ENCODE measurements around the gene UGT1A4. TPM values are rescaled to one million over a fixed set of nuclear protein-coding genes. Genes with fewer than 3 reads are reported as not detected.

The UGT1A4 gene
- total RNA-seq, 1 donor from 2014 or later, result not detected

Other genes starting within 250 kb of the UGT1A4 start
- 9.5 and 11.0 TPM in 2 replicates for gene USP40, start 152.0 kb upstream of the UGT1A4 start, total RNA-seq
- not detected in 2 replicates for gene UGT1A8, start 101.1 kb upstream of the UGT1A4 start, total RNA-seq
- not detected in 2 replicates for gene UGT1A10, start 82.3 kb upstream of the UGT1A4 start, total RNA-seq
- not detected in 2 replicates for gene UGT1A9, start 46.8 kb upstream of the UGT1A4 start, total RNA-seq
- gene UGT1A7, start 36.8 kb upstream of the UGT1A4 start, total RNA-seq, result not detected in 2 replicates
- not detected in 2 replicates for gene UGT1A6, start 25.8 kb upstream of the UGT1A4 start, total RNA-seq
- not detected in 2 replicates for gene UGT1A5, start 5.8 kb upstream of the UGT1A4 start, total RNA-seq
- not detected in 2 replicates for gene UGT1A3, start 10.3 kb downstream of the UGT1A4 start, total RNA-seq
- gene UGT1A1, start 41.5 kb downstream of the UGT1A4 start, total RNA-seq, result not detected in 2 replicates
- not detected in 2 replicates for gene MROH2A, start 59.6 kb downstream of the UGT1A4 start, total RNA-seq
- gene HJURP, start 135.8 kb downstream of the UGT1A4 start, total RNA-seq, result 50.5 and 52.4 TPM in 2 replicates
- not detected in 2 replicates for gene TRPM8, start 198.6 kb downstream of the UGT1A4 start, total RNA-seq